Measurements from ENCODE around the gene TMEM131. TPM values are rescaled to one million over a fixed set of nuclear protein-coding genes. Genes with fewer than 3 reads are reported as not detected.
"Not testable (repeated sequence)": the region's sequence is repeated elsewhere in the genome, so short reads cannot be mapped to it uniquely, and the experiment has no call there.

The TMEM131 gene
- total RNA-seq, 1 donor from 2014 or later, result 35.3 TPM

DNA sequence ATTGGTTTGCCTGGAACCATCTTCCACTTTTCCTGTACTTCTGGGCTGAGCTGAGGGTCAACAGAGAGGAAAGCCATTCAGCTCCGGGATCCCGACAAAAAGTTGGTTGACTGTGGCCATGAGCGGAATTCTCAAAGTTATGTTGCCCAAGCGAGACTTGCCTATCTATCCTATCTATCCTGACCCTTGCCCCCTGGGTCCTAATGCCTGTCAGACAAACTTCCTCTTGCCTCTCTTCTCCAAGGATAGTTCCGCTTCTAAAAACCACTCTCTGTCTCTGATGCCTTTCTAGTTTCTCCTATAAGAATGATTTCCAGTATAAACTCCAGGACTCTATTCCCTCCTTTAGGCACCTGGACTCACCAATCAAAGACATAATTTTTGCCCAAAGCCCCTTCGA lies 173.9 kb downstream of the TMEM131 start:
- FAIRE-seq; H3K9me3 Mint-ChIP-seq (ENCODE audit: unreplicated experiment); H3K27me3 ChIP-seq (ENCODE audit: insufficient read depth, low read length); H3K27ac ChIP-seq (ENCODE audit: low read depth, low read length); H3K4me1 Mint-ChIP-seq (ENCODE audit: low read depth, unreplicated experiment); H4K20me1 ChIP-seq (ENCODE audit: insufficient read depth, low read length); H3K79me2 ChIP-seq (ENCODE audit: insufficient read depth, low read length); DNase-seq (ENCODE audit: low read depth); H3K4me1 ChIP-seq (ENCODE audit: insufficient read depth, low read length); H3K4me3 ChIP-seq (ENCODE audit: insufficient read depth, low read depth, low read length); H3K9ac ChIP-seq (ENCODE audit: low read length); H3K36me3 ChIP-seq (ENCODE audit: insufficient read depth, low read length); H3K27ac Mint-ChIP-seq (ENCODE audit: unreplicated experiment); H3K27me3 Mint-ChIP-seq (ENCODE audit: low read depth, unreplicated experiment); H3K4me3 Mint-ChIP-seq (ENCODE audit: unreplicated experiment); H3K9me3 ChIP-seq (ENCODE audit: insufficient read depth, low read depth, low read length); H2AFZ ChIP-seq (ENCODE audit: low read depth, low read length); H3K4me2 ChIP-seq (ENCODE audit: low read length): not testable (repeated sequence)
- peaks cover 19% of the 10 kb centered on the region for H3K36me3 Mint-ChIP-seq (ENCODE audit: low read depth, unreplicated experiment)

DNA sequence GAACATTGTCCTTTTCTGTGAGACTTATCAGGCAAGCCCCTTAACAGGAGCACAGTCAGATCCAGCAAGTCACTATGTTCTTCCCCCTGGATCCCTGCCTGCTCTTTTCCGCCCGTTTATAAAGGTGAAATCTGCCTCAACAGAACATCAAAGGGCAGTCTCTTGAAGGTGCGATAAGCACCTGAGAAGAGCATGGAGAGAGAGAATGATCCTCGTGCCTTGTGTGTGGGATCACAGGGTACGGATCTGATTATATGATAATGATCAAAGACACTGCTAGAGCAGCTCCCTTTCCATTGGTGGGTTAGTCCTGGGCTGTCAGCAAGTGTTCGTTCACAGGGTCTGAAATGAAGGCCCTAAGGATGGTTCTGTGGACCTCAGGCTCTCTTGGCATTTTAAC lies 176.0 kb downstream of the TMEM131 start:
- Histone ChIP-seq H3K9ac (ENCODE audit: low read length) (no peak overlapping the region), H3K79me2 (ENCODE audit: insufficient read depth, low read length) (no peaks in the 10 kb centered on the region), H3K27ac (ENCODE audit: low read depth, low read length) (no peak overlapping the region), H3K36me3 (ENCODE audit: insufficient read depth, low read length) (no peaks in the 10 kb centered on the region), H3K4me1 (ENCODE audit: insufficient read depth, low read length) (no peaks in the 10 kb centered on the region), H3K9me3 (ENCODE audit: insufficient read depth, low read depth, low read length) (no peaks in the 10 kb centered on the region), H3K27me3 (ENCODE audit: insufficient read depth, low read length) (no peaks in the 10 kb centered on the region), H3K4me2 (ENCODE audit: low read length) (no peak overlapping the region), H3K4me3 (ENCODE audit: insufficient read depth, low read depth, low read length) (no peak overlapping the region), H4K20me1 (ENCODE audit: insufficient read depth, low read length) (no peaks in the 10 kb centered on the region), H2AFZ (ENCODE audit: low read depth, low read length) (no peak overlapping the region)
- peaks cover 23% of the 10 kb centered on the region for H3K36me3 Mint-ChIP-seq (ENCODE audit: low read depth, unreplicated experiment)
- no peak overlapping the region for H3K27ac Mint-ChIP-seq (ENCODE audit: unreplicated experiment)
- H3K4me1 Mint-ChIP-seq (ENCODE audit: low read depth, unreplicated experiment), result peaks cover 2% of the 10 kb centered on the region
- no peak overlapping the region for H3K4me3 Mint-ChIP-seq (ENCODE audit: unreplicated experiment)
- TF ChIP-seq, protein P1, sequence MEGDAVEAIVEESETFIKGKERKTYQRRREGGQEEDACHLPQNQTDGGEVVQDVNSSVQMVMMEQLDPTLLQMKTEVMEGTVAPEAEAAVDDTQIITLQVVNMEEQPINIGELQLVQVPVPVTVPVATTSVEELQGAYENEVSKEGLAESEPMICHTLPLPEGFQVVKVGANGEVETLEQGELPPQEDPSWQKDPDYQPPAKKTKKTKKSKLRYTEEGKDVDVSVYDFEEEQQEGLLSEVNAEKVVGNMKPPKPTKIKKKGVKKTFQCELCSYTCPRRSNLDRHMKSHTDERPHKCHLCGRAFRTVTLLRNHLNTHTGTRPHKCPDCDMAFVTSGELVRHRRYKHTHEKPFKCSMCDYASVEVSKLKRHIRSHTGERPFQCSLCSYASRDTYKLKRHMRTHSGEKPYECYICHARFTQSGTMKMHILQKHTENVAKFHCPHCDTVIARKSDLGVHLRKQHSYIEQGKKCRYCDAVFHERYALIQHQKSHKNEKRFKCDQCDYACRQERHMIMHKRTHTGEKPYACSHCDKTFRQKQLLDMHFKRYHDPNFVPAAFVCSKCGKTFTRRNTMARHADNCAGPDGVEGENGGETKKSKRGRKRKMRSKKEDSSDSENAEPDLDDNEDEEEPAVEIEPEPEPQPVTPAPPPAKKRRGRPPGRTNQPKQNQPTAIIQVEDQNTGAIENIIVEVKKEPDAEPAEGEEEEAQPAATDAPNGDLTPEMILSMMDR (IDR thresholded peaks at IDR 0.05; ENCODE audit: insufficient read depth, low read depth, low read length), result no peak
- no peak for TF ChIP-seq EZH2 (IDR thresholded peaks at IDR 0.05; ENCODE audit: insufficient read depth, low read length)
- H3K9me3 Mint-ChIP-seq (ENCODE audit: unreplicated experiment), result peaks cover 2% of the 10 kb centered on the region
- H3K27me3 Mint-ChIP-seq (ENCODE audit: low read depth, unreplicated experiment), result no peaks in the 10 kb centered on the region
- DNase-seq (ENCODE audit: low read depth), result no peak
- FAIRE-seq, result no peak

DNA sequence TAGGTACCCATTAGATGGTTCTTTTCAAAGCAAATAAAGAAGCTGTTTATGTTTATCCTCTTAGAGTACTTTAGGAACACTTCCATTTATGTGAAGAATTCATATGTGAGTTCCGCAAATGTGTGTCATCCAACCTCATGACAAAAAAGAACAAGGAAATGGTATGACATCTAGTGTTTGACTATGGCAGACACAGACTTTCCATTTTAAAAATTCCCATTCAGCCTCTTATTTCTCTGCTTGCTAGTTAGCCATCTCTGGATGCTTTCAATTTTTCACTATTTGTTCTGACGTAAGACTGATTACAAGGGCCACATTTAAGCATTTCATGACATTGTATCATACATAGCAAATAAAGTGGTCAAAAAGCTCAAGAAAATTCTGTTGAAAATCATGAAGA lies 179.3 kb downstream of the TMEM131 start:
- H3K9me3 Mint-ChIP-seq (ENCODE audit: unreplicated experiment), result no peaks in the 10 kb centered on the region
- no peaks in the 10 kb centered on the region for H3K27me3 ChIP-seq (ENCODE audit: insufficient read depth, low read length)
- no peak overlapping the region for H3K9ac ChIP-seq (ENCODE audit: low read length)
- no peak overlapping the region for H3K4me2 ChIP-seq (ENCODE audit: low read length)
- peaks cover 11% of the 10 kb centered on the region for H3K36me3 Mint-ChIP-seq (ENCODE audit: low read depth, unreplicated experiment)
- no peaks in the 10 kb centered on the region for H4K20me1 ChIP-seq (ENCODE audit: insufficient read depth, low read length)
- no peak for TF ChIP-seq EZH2 (IDR thresholded peaks at IDR 0.05; ENCODE audit: insufficient read depth, low read length)
- TF ChIP-seq, protein P1 (IDR thresholded peaks at IDR 0.05; ENCODE audit: insufficient read depth, low read depth, low read length), result no peak
- H3K4me1 Mint-ChIP-seq (ENCODE audit: low read depth, unreplicated experiment), result peaks cover 2% of the 10 kb centered on the region
- no peak overlapping the region for H3K4me3 Mint-ChIP-seq (ENCODE audit: unreplicated experiment)
- H3K27me3 Mint-ChIP-seq (ENCODE audit: low read depth, unreplicated experiment), result no peaks in the 10 kb centered on the region
- H3K36me3 ChIP-seq (ENCODE audit: insufficient read depth, low read length), result peaks cover 2% of the 10 kb centered on the region
- H3K4me3 ChIP-seq (ENCODE audit: insufficient read depth, low read depth, low read length), result no peak overlapping the region
- H3K27ac Mint-ChIP-seq (ENCODE audit: unreplicated experiment), result no peak overlapping the region
- H2AFZ ChIP-seq (ENCODE audit: low read depth, low read length), result no peak overlapping the region
- FAIRE-seq (no peak), DNase-seq (ENCODE audit: low read depth) (no peak)
- H3K27ac ChIP-seq (ENCODE audit: low read depth, low read length), result no peak overlapping the region
- no peaks in the 10 kb centered on the region for H3K4me1 ChIP-seq (ENCODE audit: insufficient read depth, low read length)
- no peaks in the 10 kb centered on the region for H3K9me3 ChIP-seq (ENCODE audit: insufficient read depth, low read depth, low read length)
- no peaks in the 10 kb centered on the region for H3K79me2 ChIP-seq (ENCODE audit: insufficient read depth, low read length)

Measured in astrocyte (in vitro differentiated cells and primary cell).